H9 (cell line): Measurements from ENCODE around the gene RPN1. TPM values are rescaled to one million over a fixed set of nuclear protein-coding genes. Genes with fewer than 3 reads are reported as not detected.

ENCODE experiments used
- DNase-seq: peaks from one replicate; pipeline ENCODE4 v3.0.0-alpha.2; 2017
- H2AFZ ChIP-seq: one replicate; pipeline ENCODE4 v1.6.1; 2013; ENCODE audit warnings: mild to moderate bottlenecking, low read length, control low read depth, moderate library complexity
- H2AK5ac ChIP-seq: 2 replicates; pipeline ENCODE4 v1.6.1; 2013; ENCODE audit warnings: low read length, control low read depth, mixed read lengths; ENCODE audit not compliant: insufficient read length
- H2BK120ac ChIP-seq: one replicate; pipeline ENCODE4 v1.6.1; 2013; ENCODE audit warnings: low read depth, mild to moderate bottlenecking, low read length, control low read depth, inconsistent platforms; ENCODE audit not compliant: poor library complexity, severe bottlenecking
- H2BK12ac ChIP-seq: 2 replicates; pipeline ENCODE4 v1.6.1; 2013; ENCODE audit warnings: low read length, control low read depth, mixed read lengths, low read depth; ENCODE audit not compliant: insufficient read length
- H2BK15ac ChIP-seq: 2 replicates; pipeline ENCODE4 v1.6.1; 2013; ENCODE audit warnings: low read depth, low read length, control low read depth
- H2BK20ac ChIP-seq: one replicate; pipeline ENCODE4 v1.6.1; 2013; ENCODE audit warnings: low read depth, mild to moderate bottlenecking, low read length, control low read depth, inconsistent platforms; ENCODE audit not compliant: poor library complexity, severe bottlenecking
- H2BK5ac ChIP-seq: 2 replicates; pipeline ENCODE4 v1.6.1; 2013; ENCODE audit warnings: low read length, control low read depth, mixed read lengths; ENCODE audit not compliant: insufficient read length
- H3K14ac ChIP-seq: 2 replicates; pipeline ENCODE4 v1.6.1; 2013; ENCODE audit warnings: low read length, control low read depth; ENCODE audit not compliant: insufficient read depth
- H3K18ac ChIP-seq: 2 replicates; pipeline ENCODE4 v1.6.1; 2013; ENCODE audit warnings: low read depth, mild to moderate bottlenecking, mixed read lengths, low read length, control low read depth; ENCODE audit not compliant: insufficient read length
- H3K23ac ChIP-seq: 2 replicates; pipeline ENCODE4 v1.6.1; 2013; ENCODE audit warnings: low read length, control low read depth, mixed read lengths, low read depth; ENCODE audit not compliant: insufficient read length
- H3K23me2 ChIP-seq: 2 replicates; pipeline ENCODE4 v1.6.1; 2013; ENCODE audit warnings: low read depth, mild to moderate bottlenecking, mixed read lengths, low read length, control low read depth; ENCODE audit not compliant: insufficient read length, poor library complexity, severe bottlenecking
- H3K27ac ChIP-seq: 2 replicates; pipeline ENCODE4 v1.5.1; 2013; ENCODE audit warnings: low read length, control low read depth, mixed read lengths, low read depth; ENCODE audit not compliant: insufficient read length
- H3K27me3 ChIP-seq: 2 replicates; pipeline ENCODE4 v1.6.1; 2013; ENCODE audit warnings: low read length, control low read depth, inconsistent platforms; ENCODE audit not compliant: insufficient read depth
- H3K4ac ChIP-seq: 2 replicates; pipeline ENCODE4 v1.6.1; 2013; ENCODE audit warnings: low read depth, mild to moderate bottlenecking, control low read depth, inconsistent platforms, low read length, moderate library complexity
- H3K4me1 ChIP-seq: 2 replicates; pipeline ENCODE4 v1.6.1; 2013; ENCODE audit warnings: low read length, control low read depth, inconsistent platforms; ENCODE audit not compliant: insufficient read depth
- H3K4me2 ChIP-seq: 2 replicates; pipeline ENCODE4 v1.6.1; 2013; ENCODE audit warnings: low read length, control low read depth, mixed read lengths; ENCODE audit not compliant: insufficient read length, insufficient read depth
- H3K56ac ChIP-seq: 2 replicates; pipeline ENCODE4 v1.6.1; 2013; ENCODE audit warnings: low read depth, mild to moderate bottlenecking, mixed read lengths, low read length, control low read depth; ENCODE audit not compliant: insufficient read length
- H3K79me1 ChIP-seq: 2 replicates; pipeline ENCODE4 v1.6.1; 2013; ENCODE audit warnings: low read depth, mild to moderate bottlenecking, moderate library complexity, low read length, control low read depth, inconsistent platforms; ENCODE audit not compliant: insufficient read depth, poor library complexity, severe bottlenecking
- H3K79me2 ChIP-seq: 2 replicates; pipeline ENCODE4 v1.6.1; 2013; ENCODE audit warnings: low read length, control low read depth, inconsistent platforms; ENCODE audit not compliant: insufficient read depth
- H3K9ac ChIP-seq: 2 replicates; pipeline ENCODE4 v1.6.1; 2013; ENCODE audit warnings: low read length, control low read depth, mixed read lengths; ENCODE audit not compliant: insufficient read length; ENCODE audit errors: extremely low read depth
- H3K9me3 ChIP-seq: one replicate; pipeline ENCODE4 v1.6.1; 2013; ENCODE audit warnings: low read depth, low read length, inconsistent platforms; ENCODE audit not compliant: control insufficient read depth
- H3T11ph ChIP-seq: one replicate; pipeline ENCODE4 v1.6.1; 2013; ENCODE audit warnings: mild to moderate bottlenecking, low read length, control low read depth, inconsistent platforms
- H4K20me1 ChIP-seq: one replicate; pipeline ENCODE4 v1.6.1; 2013; ENCODE audit not compliant: control insufficient read depth, insufficient read length, insufficient read depth
- H4K5ac ChIP-seq: 2 replicates; pipeline ENCODE4 v1.6.1; 2013; ENCODE audit warnings: low read depth, mild to moderate bottlenecking, mixed read lengths, low read length, control low read depth; ENCODE audit not compliant: insufficient read length
- H4K8ac ChIP-seq: replicated peaks from 2 replicates; pipeline ENCODE4 v1.6.1; 2013; ENCODE audit warnings: low read length, control low read depth, mixed read lengths, low read depth; ENCODE audit not compliant: insufficient read length
- H4K91ac ChIP-seq: 2 replicates; pipeline ENCODE4 v1.6.1; 2013; ENCODE audit warnings: low read depth, mild to moderate bottlenecking, moderate library complexity, mixed read lengths, low read length, control low read depth; ENCODE audit not compliant: insufficient read length
- H3K27ac Mint-ChIP-seq, 3 experiments: 2 replicates in 2 of 3; 3 replicates in 1 of 3; pipeline ENCODE4 v1.8.0; 2020 to 2021; ENCODE audit warnings: mixed read lengths in 3 of 3, mild to moderate bottlenecking in 1 of 3, moderate library complexity in 1 of 3
- H3K27me3 Mint-ChIP-seq: 2 replicates; pipeline ENCODE4 v1.8.0; 2021; ENCODE audit warnings: low read depth, mild to moderate bottlenecking, moderate library complexity, mixed read lengths
- H3K36me3 Mint-ChIP-seq, 3 experiments: 2 replicates in 2 of 3; 3 replicates in 1 of 3; pipeline ENCODE4 v1.8.0; 2020 to 2021; ENCODE audit warnings: low read depth in 3 of 3, mixed read lengths in 3 of 3; ENCODE audit not compliant: insufficient read depth in 1 of 3
- H3K4me1 Mint-ChIP-seq, 2 experiments: 2 replicates each; pipeline ENCODE4 v1.8.0; 2020; ENCODE audit warnings: mixed read lengths in 2 of 2
- H3K4me3 Mint-ChIP-seq, 2 experiments: 2 replicates in 1 of 2; 3 replicates in 1 of 2; pipeline ENCODE4 v1.8.0; 2020 to 2021; ENCODE audit warnings: mild to moderate bottlenecking in 2 of 2, mixed read lengths in 2 of 2, moderate library complexity in 1 of 2
- H3K9me3 Mint-ChIP-seq, 2 experiments: 2 replicates in 1 of 2; 3 replicates in 1 of 2; pipeline ENCODE4 v1.8.0; 2020; ENCODE audit warnings: mild to moderate bottlenecking in 2 of 2, mixed read lengths in 2 of 2, moderate library complexity in 1 of 2
- WGBS: extraction: QIAGEN DNeasy Blood & Tissue Kit; methylation state at CpG from one replicate; pipeline ENCODE4 v1.1.7; 2013; ENCODE audit warnings: missing lambda C conversion rate, low lambda C conversion rate, mixed read lengths; ENCODE audit not compliant: insufficient read length; ENCODE audit errors: extremely low coverage; 5-methylcytosine and 5-hydroxymethylcytosine counted together
- total RNA-seq: library from RNA; stranded (reverse); gene quantifications from 2 replicates; pipeline ENCODE4 v1.2.1, GENCODE V29; 2021
- TF ChIP-seq, protein P1 (sequence below): fragments of 200-600 bp; sonication (generic); conservative IDR thresholded peaks from 3 replicates; pipeline ENCODE4 v1.8.0; 2021; ENCODE audit warnings: antibody characterized with exemption, mild to moderate bottlenecking

RPN1 gene
- total RNA-seq, 1 experiment from 2014 or later = 174 TPM

DNA sequence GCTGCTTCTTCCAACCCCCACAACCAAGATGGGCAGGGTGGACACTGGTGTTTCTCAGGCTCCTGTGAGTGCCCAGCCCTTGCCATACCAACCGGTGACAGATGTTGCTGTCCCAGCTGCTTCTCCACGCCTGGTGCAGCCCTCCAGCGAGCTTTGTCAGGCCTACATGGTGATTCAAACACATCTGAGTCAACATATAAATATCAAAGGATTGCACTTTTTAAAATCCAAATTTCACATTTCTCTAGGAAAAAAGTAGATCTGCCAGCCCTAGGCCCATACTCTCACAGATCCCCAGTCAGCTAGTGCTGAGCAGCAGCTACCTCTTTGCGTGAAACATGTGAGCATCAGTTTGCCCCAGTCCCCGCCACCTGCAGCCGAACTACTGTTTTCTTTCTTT is 52.7 kb downstream of the RPN1 start:
- H2AFZ ChIP-seq = no peak overlapping the region
- no peaks in the 10 kb centered on the region for H3K79me2 ChIP-seq
- Mint-ChIP-seq H3K36me3 (no peaks in the 10 kb centered on the region), H3K9me3 (no peaks in the 10 kb centered on the region), H3K4me1 (peaks cover under 1 to 2% of the 10 kb centered on the region in 2 experiments; a peak in 1 of 4 replicates), H3K27me3 (no peaks in the 10 kb centered on the region), H3K27ac (no peak overlapping the region; a peak in 1 of 7 replicates), H3K4me3 (no peak overlapping the region)
- no peak overlapping the region for H3K4ac ChIP-seq
- H2BK120ac ChIP-seq = no peak overlapping the region
- H4K20me1 ChIP-seq = no peaks in the 10 kb centered on the region
- no CpG with 5 or more reads among the region's 6 CpGs for WGBS
- no peak overlapping the region for H3T11ph ChIP-seq
- H3K14ac ChIP-seq = no peak overlapping the region
- no peak overlapping the region for H3K23ac ChIP-seq
- H2BK20ac ChIP-seq = no peak overlapping the region
- H3K4me2 ChIP-seq = no peak overlapping the region
- no peaks in the 10 kb centered on the region for H3K23me2 ChIP-seq
- H3K27ac ChIP-seq = no peak overlapping the region
- no peak for DNase-seq
- TF ChIP-seq, protein P1, sequence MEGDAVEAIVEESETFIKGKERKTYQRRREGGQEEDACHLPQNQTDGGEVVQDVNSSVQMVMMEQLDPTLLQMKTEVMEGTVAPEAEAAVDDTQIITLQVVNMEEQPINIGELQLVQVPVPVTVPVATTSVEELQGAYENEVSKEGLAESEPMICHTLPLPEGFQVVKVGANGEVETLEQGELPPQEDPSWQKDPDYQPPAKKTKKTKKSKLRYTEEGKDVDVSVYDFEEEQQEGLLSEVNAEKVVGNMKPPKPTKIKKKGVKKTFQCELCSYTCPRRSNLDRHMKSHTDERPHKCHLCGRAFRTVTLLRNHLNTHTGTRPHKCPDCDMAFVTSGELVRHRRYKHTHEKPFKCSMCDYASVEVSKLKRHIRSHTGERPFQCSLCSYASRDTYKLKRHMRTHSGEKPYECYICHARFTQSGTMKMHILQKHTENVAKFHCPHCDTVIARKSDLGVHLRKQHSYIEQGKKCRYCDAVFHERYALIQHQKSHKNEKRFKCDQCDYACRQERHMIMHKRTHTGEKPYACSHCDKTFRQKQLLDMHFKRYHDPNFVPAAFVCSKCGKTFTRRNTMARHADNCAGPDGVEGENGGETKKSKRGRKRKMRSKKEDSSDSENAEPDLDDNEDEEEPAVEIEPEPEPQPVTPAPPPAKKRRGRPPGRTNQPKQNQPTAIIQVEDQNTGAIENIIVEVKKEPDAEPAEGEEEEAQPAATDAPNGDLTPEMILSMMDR = no peak
- no peak overlapping the region for H2BK5ac ChIP-seq
- no peaks in the 10 kb centered on the region for H3K79me1 ChIP-seq
- no peak overlapping the region for H2BK12ac ChIP-seq
- H4K5ac ChIP-seq = no peak overlapping the region
- no peak overlapping the region for H4K8ac ChIP-seq
- no peak overlapping the region for H2BK15ac ChIP-seq
- H3K9me3 ChIP-seq = no peaks in the 10 kb centered on the region
- H3K18ac ChIP-seq = no peak overlapping the region
- H3K27me3 ChIP-seq = no peaks in the 10 kb centered on the region
- H2AK5ac ChIP-seq = no peak overlapping the region
- H4K91ac ChIP-seq = no peak overlapping the region
- no peak overlapping the region for H3K56ac ChIP-seq
- no peak overlapping the region for H3K9ac ChIP-seq
- H3K4me1 ChIP-seq = no peaks in the 10 kb centered on the region
